Gastroesophageal sphincter (tissue), 4 donors: ENCODE results near the gene PDE8B. TPM values are rescaled to one million over a fixed set of nuclear protein-coding genes. Genes with fewer than 3 reads are reported as not detected.

Experiments used
- ATAC-seq: fragments of 150-250 bp; one replicate; pipeline ENCODE4 v1.9.1; 2016; ENCODE audit warnings: mild to moderate bottlenecking, moderate library complexity
- H3K27ac ChIP-seq, 4 donors: fragments of 200-600 bp; sonication (generic) in 3 of 4; 1 replicate in 3 of 4; 2 replicates in 1 of 4; pipeline ENCODE4 v1.5.1; 2016 to 2019
- H3K27me3 ChIP-seq: fragments of 200-600 bp; sonication (generic); one replicate; pipeline ENCODE4 v1.5.1; 2019
- H3K36me3 ChIP-seq, 2 donors: fragments of 200-600 bp; sonication (generic); one replicate each; pipeline ENCODE4 v1.5.1; 2019; ENCODE audit warnings: control low read depth in 1 of 2
- H3K4me1 ChIP-seq, 3 donors: fragments of 200-600 bp; sonication (generic); 1 replicate in 2 of 3; 2 replicates in 1 of 3; pipeline ENCODE4 v1.5.1; 2016 to 2019; ENCODE audit warnings: control low read depth in 2 of 3
- H3K4me3 ChIP-seq, 2 donors: fragments of 200-600 bp; sonication (generic); one replicate each; pipeline ENCODE4 v1.5.1; 2019; ENCODE audit warnings: mild to moderate bottlenecking in 1 of 2, moderate library complexity in 1 of 2
- H3K9me3 ChIP-seq, 3 donors: fragments of 200-600 bp; sonication (generic); one replicate each; pipeline ENCODE4 v1.5.1; 2017 to 2019; ENCODE audit warnings: control low read depth in 2 of 3
- EP300 ChIP-seq: sonication (generic); formaldehyde crosslinking; IDR thresholded peaks from one replicate; pipeline ENCODE4 v1.6.1; 2017; ENCODE audit warnings: antibody characterized with exemption, mild to moderate bottlenecking
- POLR2A ChIP-seq, 2 donors: fragments of 450-650 bp; IDR thresholded peaks; one replicate each; pipeline ENCODE4 v1.6.1; 2017; ENCODE audit warnings: antibody characterized with exemption in 2 of 2, mild to moderate bottlenecking in 2 of 2, moderate library complexity in 1 of 2
- POLR2AphosphoS5 ChIP-seq: sonication (generic); formaldehyde crosslinking; IDR thresholded peaks from one replicate; pipeline ENCODE4 v1.6.1; 2017; ENCODE audit warnings: antibody characterized with exemption
- WGBS, 2 donors: methylation state at CpG; one replicate each; pipeline ENCODE4 v1.1.5; 2018; ENCODE audit warnings: low coverage in 1 of 2; 5-methylcytosine and 5-hydroxymethylcytosine counted together
- total RNA-seq, 4 donors: library from RNA; depleted of rRNA; stranded (reverse); fragments of >200 nt; gene quantifications; one replicate each; pipeline ENCODE4 v1.1.0, GENCODE V29; 2016
- TF ChIP-seq, protein P1 (sequence below), 4 experiments: fragments of 200-600 bp in 2 of 4; fragments of 450-650 bp in 2 of 4; sonication (generic) in 1 of 4; IDR thresholded peaks; one replicate each; pipeline ENCODE4 v1.5.1; 2017 to 2019; ENCODE audit warnings: antibody characterized with exemption in 4 of 4, mild to moderate bottlenecking in 2 of 4, moderate library complexity in 2 of 4

Gene PDE8B
- total RNA-seq, 4 donors from 2014 or later: 0.96 to 11.0 (median 2.3) TPM

DNA sequence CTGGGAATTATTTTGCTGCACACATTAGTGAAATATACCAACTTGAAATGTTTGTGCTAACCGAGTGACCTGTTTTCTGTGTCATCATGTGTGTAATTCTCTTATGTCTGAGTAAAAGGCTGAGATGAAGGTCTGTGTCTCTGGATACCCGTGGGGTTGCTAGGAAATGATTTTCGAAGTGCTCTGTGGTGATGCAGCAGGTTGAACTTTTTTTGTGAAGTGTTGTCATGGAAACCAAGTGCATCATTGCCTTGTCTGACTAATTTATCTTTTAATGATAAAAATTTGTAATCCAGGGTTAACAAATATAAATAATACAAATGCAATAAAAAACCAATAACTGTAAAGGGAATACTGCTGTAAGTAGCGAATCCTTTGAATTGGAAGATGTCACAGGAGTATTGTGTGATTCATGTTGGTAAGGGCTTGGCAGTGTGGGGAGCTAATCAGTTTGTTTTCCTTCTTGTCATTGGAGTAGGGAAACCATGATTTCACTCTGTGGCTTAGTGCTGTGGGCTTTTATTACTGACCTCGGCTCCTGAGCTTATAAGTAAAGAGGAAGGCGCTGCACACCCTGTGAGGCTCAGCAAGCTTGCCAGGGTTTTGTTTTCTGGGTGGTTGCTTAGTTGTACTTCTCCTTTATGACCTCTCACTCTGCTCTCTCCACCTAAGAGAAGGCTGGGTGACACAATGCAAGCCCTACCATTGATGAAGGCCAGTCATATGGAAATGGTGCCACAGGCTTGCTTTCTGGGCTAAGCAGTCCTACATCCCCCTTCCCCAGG lies 22.3 kb downstream of the PDE8B start:
- TF ChIP-seq POLR2AphosphoS5 (no peak), EP300 (no peak), POLR2A (IDR thresholded peaks at IDR 0.05) (no peak)
- TF ChIP-seq, protein P1, sequence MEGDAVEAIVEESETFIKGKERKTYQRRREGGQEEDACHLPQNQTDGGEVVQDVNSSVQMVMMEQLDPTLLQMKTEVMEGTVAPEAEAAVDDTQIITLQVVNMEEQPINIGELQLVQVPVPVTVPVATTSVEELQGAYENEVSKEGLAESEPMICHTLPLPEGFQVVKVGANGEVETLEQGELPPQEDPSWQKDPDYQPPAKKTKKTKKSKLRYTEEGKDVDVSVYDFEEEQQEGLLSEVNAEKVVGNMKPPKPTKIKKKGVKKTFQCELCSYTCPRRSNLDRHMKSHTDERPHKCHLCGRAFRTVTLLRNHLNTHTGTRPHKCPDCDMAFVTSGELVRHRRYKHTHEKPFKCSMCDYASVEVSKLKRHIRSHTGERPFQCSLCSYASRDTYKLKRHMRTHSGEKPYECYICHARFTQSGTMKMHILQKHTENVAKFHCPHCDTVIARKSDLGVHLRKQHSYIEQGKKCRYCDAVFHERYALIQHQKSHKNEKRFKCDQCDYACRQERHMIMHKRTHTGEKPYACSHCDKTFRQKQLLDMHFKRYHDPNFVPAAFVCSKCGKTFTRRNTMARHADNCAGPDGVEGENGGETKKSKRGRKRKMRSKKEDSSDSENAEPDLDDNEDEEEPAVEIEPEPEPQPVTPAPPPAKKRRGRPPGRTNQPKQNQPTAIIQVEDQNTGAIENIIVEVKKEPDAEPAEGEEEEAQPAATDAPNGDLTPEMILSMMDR (IDR thresholded peaks at IDR 0.05): no peak
- 77 to 87% methylated on average over 6 of the region's 6 CpGs for WGBS, 2 donors
- Histone ChIP-seq H3K4me1 (no peaks in the 10 kb centered on the region), H3K36me3 (no peaks in the 10 kb centered on the region), H3K4me3 (no peak overlapping the region), H3K27ac (no peak overlapping the region), H3K9me3 (no peaks in the 10 kb centered on the region), H3K27me3 (no peaks in the 10 kb centered on the region)
- ATAC-seq: no peak

DNA sequence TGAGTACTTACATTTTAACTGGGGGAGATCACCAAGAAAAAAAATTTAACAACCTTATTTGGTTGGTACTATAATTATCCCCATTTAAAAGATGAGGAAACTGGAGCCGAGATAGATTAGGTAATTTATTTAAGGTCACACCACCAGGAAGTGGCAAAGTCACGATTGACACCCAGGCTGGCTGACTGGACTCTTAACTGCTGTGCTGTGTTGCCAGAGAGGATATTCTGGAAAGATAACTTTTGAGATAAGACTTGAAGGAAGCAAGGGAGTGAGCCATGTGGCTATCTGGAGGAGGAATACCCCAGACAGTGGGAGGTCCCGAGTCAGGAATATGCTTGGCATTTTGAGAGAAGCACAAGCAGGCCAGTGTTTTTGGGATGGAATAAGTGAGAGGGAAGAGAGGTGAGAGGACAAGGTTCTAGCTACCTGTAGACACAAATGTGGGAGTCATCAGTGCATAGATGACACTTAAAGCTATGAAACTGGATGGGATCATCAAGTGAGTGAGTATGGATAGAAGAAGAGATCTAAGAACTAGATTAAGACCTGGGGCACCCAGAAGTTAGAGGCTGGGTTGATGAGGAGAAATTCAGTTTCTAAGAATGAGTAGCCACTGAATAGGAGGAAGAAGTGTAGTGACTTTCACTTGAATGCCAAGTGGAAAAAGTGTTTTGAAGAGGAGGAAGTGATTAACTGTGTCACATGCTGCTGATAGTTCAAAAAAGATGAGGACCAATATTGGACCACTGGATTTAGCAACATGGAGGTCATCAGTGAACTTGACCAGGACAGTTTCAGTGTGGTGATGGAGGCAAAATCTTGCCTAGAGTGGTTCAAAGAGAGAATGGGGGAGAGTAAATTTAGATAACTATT lies 25.6 kb downstream of the PDE8B start:
- no peak for ATAC-seq
- no peak overlapping the region for H3K4me3 ChIP-seq
- no peak for TF ChIP-seq POLR2AphosphoS5
- TF ChIP-seq EP300: no peak
- no peak for TF ChIP-seq POLR2A (IDR thresholded peaks at IDR 0.05)
- TF ChIP-seq, protein P1 (IDR thresholded peaks at IDR 0.05): no peak
- no peaks in the 10 kb centered on the region for H3K36me3 ChIP-seq
- H3K27ac ChIP-seq: no peak overlapping the region
- no peaks in the 10 kb centered on the region for H3K4me1 ChIP-seq
- 75 to 100% methylated on average over 1 to 3 of the region's 3 CpGs for WGBS, 2 donors
- no peaks in the 10 kb centered on the region for H3K9me3 ChIP-seq
- H3K27me3 ChIP-seq: no peaks in the 10 kb centered on the region

- Histone ChIP-seq H3K9me3 (no peaks in the 10 kb centered on the region), H3K27me3 (no peaks in the 10 kb centered on the region), H3K27ac (no peak overlapping the region), H3K4me1 (no peaks in the 10 kb centered on the region), H3K36me3 (no peaks in the 10 kb centered on the region), H3K4me3 (no peak overlapping the region)
- WGBS, 2 donors: 69 to 78% methylated on average over 3 of the region's 3 CpGs
- no peak for ATAC-seq
- no peak for TF ChIP-seq POLR2A (IDR thresholded peaks at IDR 0.05)
- TF ChIP-seq, protein P1 (IDR thresholded peaks at IDR 0.05): peak in 1 of 4 experiments; percentile 22
These were observed 28.8 kb downstream of the PDE8B start for GRCh38 chr5:77239126-77239741.

DNA sequence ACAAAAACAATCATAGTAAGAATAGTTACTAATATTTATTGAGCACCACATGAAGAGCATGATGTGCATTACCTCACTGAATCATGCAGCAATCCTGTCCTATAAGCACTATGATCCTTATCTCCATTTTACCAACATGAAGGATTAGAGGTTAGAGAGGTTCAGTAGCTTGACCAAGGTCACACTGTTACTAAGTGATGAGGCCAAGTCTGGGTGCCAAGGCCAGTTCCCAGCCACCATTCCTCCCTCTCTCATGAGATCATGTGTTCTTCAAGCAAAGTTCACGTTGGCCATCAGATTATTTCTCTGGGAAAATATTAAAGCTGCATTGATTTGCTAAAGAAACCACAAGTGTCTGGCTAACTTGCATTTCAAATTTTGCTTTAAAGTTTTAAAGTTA lies 31.0 kb downstream of the PDE8B start:
- H3K9me3 ChIP-seq: no peaks in the 10 kb centered on the region
- H3K27ac ChIP-seq: no peak overlapping the region
- 78 to 100% methylated on average over 1 of the region's 1 CpG for WGBS, 2 donors
- TF ChIP-seq, protein P1 (IDR thresholded peaks at IDR 0.05): no peak
- TF ChIP-seq POLR2A (IDR thresholded peaks at IDR 0.05) (no peak), EP300 (no peak), POLR2AphosphoS5 (no peak)
- no peaks in the 10 kb centered on the region for H3K36me3 ChIP-seq
- no peaks in the 10 kb centered on the region for H3K4me1 ChIP-seq
- H3K4me3 ChIP-seq: no peak overlapping the region
- ATAC-seq: no peak
- no peaks in the 10 kb centered on the region for H3K27me3 ChIP-seq
